Activated CD8-positive, alpha-beta memory T cell treated with anti-CD3 and anti-CD28 coated beads, Interleukin-2, amount 50 U/mL, for 4 hours (primary cell): ENCODE results near the gene NTF3.

ENCODE experiments used
- DNase-seq: peaks from one replicate; pipeline ENCODE4 v3.0.0-alpha.2; 2020

NTF3 gene

GRCh38 chr12:5433081-5433844 lies 1.4 kb downstream of the NTF3 start:
- DNase-seq: no peak

GRCh38 chr12:5433845-5434646 lies 2.1 kb downstream of the NTF3 start:
- DNase-seq: no peak

- DNase-seq: no peak
Measured at GRCh38 chr12:5434647-5435560, 3.0 kb downstream of the NTF3 start.

- DNase-seq: no peak
Measured at GRCh38 chr12:5437182-5437583, 5.3 kb downstream of the NTF3 start.

GRCh38 chr12:5437589-5437988 lies 5.7 kb downstream of the NTF3 start:
- DNase-seq: no peak

- DNase-seq: no peak
Measured at GRCh38 chr12:5438671-5439200, 6.8 kb downstream of the NTF3 start.

GRCh38 chr12:5439371-5439771 lies 7.5 kb downstream of the NTF3 start:
- no peak for DNase-seq

- no peak for DNase-seq
Measured at GRCh38 chr12:5439788-5440300, 7.9 kb downstream of the NTF3 start.

GRCh38 chr12:5440978-5441377 lies 9.1 kb downstream of the NTF3 start:
- DNase-seq: no peak

- no peak for DNase-seq
Measured at GRCh38 chr12:5441497-5442236, 9.8 kb downstream of the NTF3 start.

GRCh38 chr12:5442251-5443006 lies 10.5 kb downstream of the NTF3 start:
- DNase-seq: no peak

GRCh38 chr12:5444520-5444919 lies 12.6 kb downstream of the NTF3 start:
- DNase-seq: no peak

- DNase-seq: no peak
Measured at GRCh38 chr12:5447320-5447719, 15.4 kb downstream of the NTF3 start.

- DNase-seq: no peak
Measured at GRCh38 chr12:5451251-5451650, 19.3 kb downstream of the NTF3 start.

GRCh38 chr12:5452569-5452968 lies 20.7 kb downstream of the NTF3 start:
- DNase-seq: no peak

- DNase-seq: no peak
Measured at GRCh38 chr12:5453466-5453865, 21.6 kb downstream of the NTF3 start.

GRCh38 chr12:5455045-5455444 lies 23.1 kb downstream of the NTF3 start:
- no peak for DNase-seq

- no peak for DNase-seq
Measured at GRCh38 chr12:5456030-5456429, 24.1 kb downstream of the NTF3 start.

- no peak for DNase-seq
Measured at GRCh38 chr12:5456906-5457305, 25.0 kb downstream of the NTF3 start.

GRCh38 chr12:5458229-5459050 lies 26.5 kb downstream of the NTF3 start:
- no peak for DNase-seq
